ENCODE results near the gene SSNA1. TPM values are rescaled to one million over a fixed set of nuclear protein-coding genes. Genes with fewer than 3 reads are reported as not detected.

Gene SSNA1
- total RNA-seq, 8 experiments from 2014 or later, result 28.2 to 50.7 (median 44.5) TPM

GRCh38 chr9:137147091-137147792, 41.2 kb upstream of the SSNA1 start:
- WGBS, 10 experiments, result 68 to 80% (median 74%) methylated on average over 1 to 10 of the region's 26 CpGs; no CpG with 5 or more reads in 7 of the 10 experiments
- in situ Hi-C loops (cut with MboI; ENCODE audit: low pct_unique_long_range_greater_than_20kb in 2 of 9, low sequenced_read_pairs in 9 of 9, unreplicated experiment in 9 of 9), result no loop called here
- Histone ChIP-seq H3K4me1 (replicated peaks in 1 of 2) (no peaks in the 10 kb centered on the region), H3K4me3 (no peak overlapping the region), H3K27ac (no peak overlapping the region)
- ATAC-seq (replicated peaks in 6 of 8), result peak in 3 of 8 experiments; percentile 36 to 64 (median 37)

DNA sequence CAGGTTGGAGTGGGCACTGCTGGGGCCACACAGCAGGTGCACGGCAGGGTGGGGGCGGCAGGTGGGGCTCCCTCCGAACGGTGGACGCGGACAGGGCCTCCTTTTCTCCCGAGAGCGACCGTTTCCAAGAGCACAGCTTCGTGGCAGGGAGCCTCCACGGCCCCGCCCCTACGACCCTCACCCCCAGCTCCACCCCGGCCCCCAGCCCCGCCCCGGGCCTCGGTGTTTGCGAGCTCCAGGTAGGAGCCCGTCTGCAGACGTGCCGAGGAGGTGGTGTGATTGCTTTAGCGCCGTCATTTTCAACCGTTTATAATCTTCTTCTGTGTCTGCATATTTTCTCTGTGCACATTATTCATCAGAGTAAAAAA, 40.7 kb upstream of the SSNA1 start:
- in situ Hi-C loops (cut with MboI; ENCODE audit: low pct_unique_long_range_greater_than_20kb in 2 of 9, low sequenced_read_pairs in 9 of 9, unreplicated experiment in 9 of 9), result no loop called here
- Histone ChIP-seq H3K4me1 (replicated peaks in 1 of 2) (no peaks in the 10 kb centered on the region), H3K27ac (no peak overlapping the region), H3K4me3 (no peak overlapping the region)
- no CpG with 5 or more reads among the region's 24 CpGs for WGBS, 10 experiments
- no peak for ATAC-seq (replicated peaks in 6 of 8)

- no peak overlapping the region for H3K27ac ChIP-seq
- ATAC-seq (replicated peaks in 6 of 8), result no peak
- no peaks in the 10 kb centered on the region for H3K4me1 ChIP-seq (replicated peaks in 1 of 2)
- H3K4me3 ChIP-seq, result no peak overlapping the region
- in situ Hi-C loops (cut with MboI; ENCODE audit: low pct_unique_long_range_greater_than_20kb in 2 of 9, low sequenced_read_pairs in 9 of 9, unreplicated experiment in 9 of 9), result no loop called here
- WGBS, 10 experiments, result 60 to 71% (median 63%) methylated on average over 2 to 12 of the region's 27 CpGs; no CpG with 5 or more reads in 7 of the 10 experiments
Observed at GRCh38 chr9:137148242-137148641, 40.2 kb upstream of the SSNA1 start.

GRCh38 chr9:137148661-137149060, 39.8 kb upstream of the SSNA1 start:
- H3K4me1 ChIP-seq (replicated peaks in 1 of 2), result no peaks in the 10 kb centered on the region
- no peak for ATAC-seq (replicated peaks in 6 of 8)
- in situ Hi-C loops (cut with MboI; ENCODE audit: low pct_unique_long_range_greater_than_20kb in 2 of 9, low sequenced_read_pairs in 9 of 9, unreplicated experiment in 9 of 9), result no loop called here
- 40 to 100% (median 87%) methylated on average over 1 to 16 of the region's 19 CpGs; no CpG with 5 or more reads in 5 of the 10 experiments for WGBS, 10 experiments
- no peak overlapping the region for H3K4me3 ChIP-seq
- no peak overlapping the region for H3K27ac ChIP-seq

DNA sequence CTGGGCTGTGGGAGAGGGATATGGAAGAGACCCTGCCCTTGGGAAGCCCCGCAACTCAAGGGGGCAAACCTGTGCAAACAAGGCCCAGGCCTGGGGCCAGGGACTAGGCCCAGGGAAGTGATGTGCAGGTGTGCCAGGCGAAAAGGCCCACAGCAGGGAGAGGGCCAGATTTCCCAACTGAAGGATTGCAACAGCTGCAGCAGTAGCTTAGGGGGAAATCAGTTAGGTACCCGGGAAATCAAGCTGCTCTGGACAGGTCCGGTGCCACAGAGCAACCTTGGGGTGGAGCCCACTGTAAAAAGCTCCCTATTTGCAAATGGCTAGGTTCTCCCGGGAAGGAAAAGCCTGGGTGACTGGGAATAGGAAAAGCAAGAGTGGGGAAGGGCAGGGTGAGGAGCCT, 39.1 kb upstream of the SSNA1 start:
- 60% methylated on average over 3 of the region's 5 CpGs; no CpG with 5 or more reads in 9 of the 10 experiments for WGBS, 10 experiments
- in situ Hi-C loops (cut with MboI; ENCODE audit: low pct_unique_long_range_greater_than_20kb in 2 of 9, low sequenced_read_pairs in 9 of 9, unreplicated experiment in 9 of 9), result no loop called here
- no peaks in the 10 kb centered on the region for H3K4me1 ChIP-seq (replicated peaks in 1 of 2)
- no peak for ATAC-seq (replicated peaks in 6 of 8)
- H3K4me3 ChIP-seq, result no peak overlapping the region
- no peak overlapping the region for H3K27ac ChIP-seq

DNA sequence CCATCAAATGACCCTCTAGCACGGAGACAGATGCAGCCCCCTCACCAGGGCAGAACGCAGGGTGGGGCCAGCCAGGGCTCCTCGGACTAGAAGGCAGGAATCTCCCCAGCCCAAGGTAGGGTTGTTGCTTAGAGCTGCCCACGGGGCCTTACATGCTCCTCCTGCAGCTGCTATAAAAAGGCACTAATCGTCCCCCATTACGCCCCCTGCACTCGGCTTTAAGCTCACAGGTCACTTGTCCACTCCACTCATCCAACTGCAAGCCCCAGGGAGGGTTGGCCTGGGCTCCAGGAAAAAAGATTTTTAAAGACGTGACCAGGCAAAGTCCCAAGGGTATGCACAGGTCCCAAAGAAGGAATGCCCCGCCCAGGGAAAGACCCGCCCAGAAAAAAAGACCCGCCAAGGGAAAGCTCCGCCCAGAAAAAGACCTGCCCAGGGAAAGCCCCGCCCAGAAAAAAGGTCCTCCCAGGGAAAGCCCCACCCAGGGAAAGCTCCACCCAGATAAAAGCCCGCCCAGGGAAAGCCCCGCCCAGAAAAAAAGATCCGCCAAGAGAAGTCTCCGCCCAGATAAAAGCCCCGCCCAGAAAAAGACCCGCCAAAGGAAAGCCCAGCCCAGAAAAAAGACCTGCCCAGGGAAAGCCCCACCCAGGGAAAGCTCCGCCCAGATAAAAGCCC, 38.4 kb upstream of the SSNA1 start:
- no peak overlapping the region for H3K4me3 ChIP-seq
- 0 to 60% (median 28%) methylated on average over 1 to 9 of the region's 20 CpGs; no CpG with 5 or more reads in 4 of the 10 experiments for WGBS, 10 experiments
- peak in 3 of 8 experiments; percentile 6 to 23 (median 19) for ATAC-seq (replicated peaks in 6 of 8)
- in situ Hi-C loops (cut with MboI; ENCODE audit: low pct_unique_long_range_greater_than_20kb in 2 of 9, low sequenced_read_pairs in 9 of 9, unreplicated experiment in 9 of 9), result no loop called here
- H3K27ac ChIP-seq, result no peak overlapping the region
- no peaks in the 10 kb centered on the region for H3K4me1 ChIP-seq (replicated peaks in 1 of 2)

DNA sequence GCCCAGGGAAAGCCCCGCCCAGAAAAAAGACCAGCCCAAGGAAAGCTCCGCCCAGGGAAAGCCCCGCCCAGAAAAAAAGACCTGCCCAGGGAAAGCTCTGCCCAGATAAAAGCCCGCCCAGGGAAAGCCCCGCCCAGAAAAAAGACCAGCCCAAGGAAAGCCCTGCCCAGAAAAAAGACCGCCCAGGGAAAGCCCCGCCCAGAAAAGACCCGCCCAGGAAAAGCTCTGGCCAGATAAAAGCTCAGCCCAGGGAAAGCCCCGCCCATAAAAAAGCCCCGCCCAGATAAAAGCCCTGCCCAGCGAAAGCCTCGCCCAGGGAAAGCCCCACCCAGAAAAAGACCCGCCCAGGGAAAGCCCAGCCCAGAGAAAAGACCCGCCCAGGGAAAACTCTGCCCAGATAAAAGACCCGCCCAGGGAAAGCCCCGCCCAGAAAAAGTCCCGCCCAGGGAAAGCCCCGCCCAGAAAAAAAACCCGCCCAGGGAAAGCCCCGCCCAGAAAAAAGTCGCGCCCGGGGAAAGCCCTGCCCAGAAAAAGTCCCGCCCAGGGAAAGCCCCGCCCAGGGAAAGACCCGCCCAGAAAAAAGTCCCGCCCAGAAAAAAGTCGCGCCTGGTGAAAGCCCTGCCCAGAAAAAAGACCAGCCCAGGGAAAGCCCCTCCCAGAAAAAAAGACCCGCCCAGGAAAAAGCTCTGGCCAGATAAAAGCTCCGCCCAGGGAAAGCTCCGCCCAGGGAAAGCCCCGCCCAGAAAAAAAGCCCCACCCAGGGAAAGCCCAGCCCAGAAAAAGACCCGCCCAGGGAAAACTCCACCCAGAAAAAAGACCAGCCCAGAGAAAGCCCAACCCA, 37.6 kb upstream of the SSNA1 start:
- H3K4me1 ChIP-seq (replicated peaks in 1 of 2), result no peaks in the 10 kb centered on the region
- in situ Hi-C loops (cut with MboI; ENCODE audit: low pct_unique_long_range_greater_than_20kb in 2 of 9, low sequenced_read_pairs in 9 of 9, unreplicated experiment in 9 of 9), result no loop called here
- 0 to 45% (median 10%) methylated on average over 1 to 8 of the region's 34 CpGs; no CpG with 5 or more reads in 3 of the 10 experiments for WGBS, 10 experiments
- ATAC-seq (replicated peaks in 6 of 8), result peak in 7 of 8 experiments; percentile 43 to 79 (median 62)
- no peak overlapping the region for H3K4me3 ChIP-seq
- H3K27ac ChIP-seq, result no peak overlapping the region

DNA sequence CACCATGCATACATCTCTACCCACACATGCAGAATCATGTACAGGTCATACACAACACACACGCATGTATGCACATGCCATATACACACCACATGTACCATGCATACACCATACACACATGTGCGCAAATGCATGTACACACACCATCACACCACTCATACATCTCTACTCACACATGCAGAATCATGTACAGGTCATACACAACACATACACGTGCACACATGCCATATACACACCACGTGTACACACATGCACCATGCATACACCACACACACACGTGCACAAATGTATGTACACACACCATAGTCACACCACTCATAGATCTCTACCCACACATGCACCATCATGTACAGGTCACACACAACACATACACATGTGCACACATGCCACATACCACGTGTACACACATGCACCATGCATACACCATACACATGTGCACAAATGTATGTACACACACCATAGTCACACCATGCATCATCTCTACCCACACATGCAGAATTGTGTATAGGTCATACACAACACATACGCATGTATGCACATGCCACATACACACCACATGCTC, 35.6 kb upstream of the SSNA1 start:
- 64 to 100% (median 83%) methylated on average over 1 to 6 of the region's 7 CpGs; no CpG with 5 or more reads in 1 of the 10 experiments for WGBS, 10 experiments
- no peak for ATAC-seq (replicated peaks in 6 of 8)
- H3K27ac ChIP-seq, result no peak overlapping the region
- H3K4me3 ChIP-seq, result no peak overlapping the region
- in situ Hi-C loops (cut with MboI; ENCODE audit: low pct_unique_long_range_greater_than_20kb in 2 of 9, low sequenced_read_pairs in 9 of 9, unreplicated experiment in 9 of 9), result no loop called here
- H3K4me1 ChIP-seq (replicated peaks in 1 of 2), result peaks cover 0 to 2% of the 10 kb centered on the region in 2 donors

DNA sequence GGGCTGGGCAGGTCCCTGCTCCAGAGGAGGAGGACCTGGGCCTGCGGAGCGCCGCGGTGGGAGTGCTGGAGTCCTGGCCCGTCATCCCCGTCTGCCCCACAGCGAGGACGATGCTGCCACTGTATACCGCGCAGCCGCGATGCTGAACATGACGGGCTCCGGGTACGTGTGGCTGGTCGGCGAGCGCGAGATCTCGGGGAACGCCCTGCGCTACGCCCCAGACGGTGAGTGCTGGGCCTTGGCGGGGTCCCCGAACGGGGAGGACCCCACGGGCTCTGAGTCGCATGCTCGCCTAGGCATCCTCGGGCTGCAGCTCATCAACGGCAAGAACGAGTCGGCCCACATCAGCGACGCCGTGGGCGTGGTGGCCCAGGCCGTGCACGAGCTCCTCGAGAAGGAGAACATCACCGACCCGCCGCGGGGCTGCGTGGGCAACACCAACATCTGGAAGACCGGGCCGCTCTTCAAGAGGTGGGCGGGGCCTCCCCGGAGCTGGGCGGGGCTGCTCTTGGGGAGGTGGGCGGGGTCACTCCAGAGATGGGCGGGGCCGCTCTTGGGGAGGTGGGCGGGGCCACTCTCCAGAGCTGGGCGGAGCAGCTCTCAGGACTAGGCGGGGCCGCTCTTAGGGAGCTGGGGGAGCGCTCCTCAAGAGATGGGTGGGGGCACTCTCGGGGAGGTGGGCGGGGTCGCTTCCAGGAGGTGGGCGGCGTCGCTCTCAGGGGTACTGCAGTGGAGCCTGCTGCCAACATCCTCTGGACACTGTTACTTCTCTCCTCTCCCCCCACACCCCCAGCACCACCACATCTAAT, 31.7 kb upstream of the SSNA1 start:
- in situ Hi-C loops (cut with MboI; ENCODE audit: low pct_unique_long_range_greater_than_20kb in 2 of 9, low sequenced_read_pairs in 9 of 9, unreplicated experiment in 9 of 9), result no loop called here
- Histone ChIP-seq H3K4me1 (replicated peaks in 1 of 2) (peaks cover 0 to 4% of the 10 kb centered on the region in 2 donors), H3K4me3 (peak overlapping the region; percentile 14 to 34 (median 16)), H3K27ac (no peak overlapping the region)
- peak; percentile 67 to 80 (median 78) for ATAC-seq (replicated peaks in 6 of 8)
- WGBS, 10 experiments, result 0 to 10% (median 3%) methylated on average over 1 to 6 of the region's 65 CpGs; no CpG with 5 or more reads in 7 of the 10 experiments

DNA sequence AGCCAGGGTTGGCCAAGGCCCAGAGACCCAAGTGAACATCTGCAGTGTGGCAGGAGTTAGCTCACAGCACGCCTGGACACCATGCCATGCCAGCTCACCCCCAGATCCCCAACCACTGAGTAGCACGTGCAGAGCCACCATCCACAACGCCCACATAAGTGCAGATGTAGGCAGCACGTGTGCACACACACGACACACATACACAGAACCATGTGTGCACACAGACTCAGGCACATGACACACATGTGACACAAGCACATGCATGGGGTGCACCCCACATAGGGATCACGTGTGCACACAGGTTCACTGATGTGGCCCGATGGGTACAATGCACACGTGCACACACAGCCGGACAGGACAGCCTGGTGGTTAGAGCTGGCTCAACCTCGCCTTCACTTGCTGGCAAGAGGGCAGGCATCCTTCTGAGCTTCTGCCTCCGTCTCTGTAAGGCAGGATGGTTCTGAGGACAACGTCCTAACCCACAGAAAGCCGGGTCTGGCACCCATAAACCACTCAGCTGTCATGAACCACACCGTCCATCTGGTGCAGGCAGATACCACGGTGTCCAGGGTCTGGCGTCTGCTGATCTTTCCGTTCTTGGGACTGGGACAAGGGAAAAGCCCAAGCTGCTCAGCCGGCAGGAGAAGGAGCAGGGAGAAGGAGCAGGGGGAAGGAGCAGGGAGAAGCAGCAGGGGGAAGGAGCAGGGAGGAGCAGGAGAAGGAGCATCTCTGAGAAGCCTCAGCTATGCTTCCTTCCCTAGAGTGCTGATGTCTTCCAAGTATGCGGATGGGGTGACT, 30.7 kb upstream of the SSNA1 start:
- no peak overlapping the region for H3K27ac ChIP-seq
- no peak overlapping the region for H3K4me3 ChIP-seq
- ATAC-seq (replicated peaks in 6 of 8), result no peak
- in situ Hi-C loops (cut with MboI; ENCODE audit: low pct_unique_long_range_greater_than_20kb in 2 of 9, low sequenced_read_pairs in 9 of 9, unreplicated experiment in 9 of 9), result no loop called here
- H3K4me1 ChIP-seq (replicated peaks in 1 of 2), result peaks cover under 1 to 14% of the 10 kb centered on the region in 2 donors
- 0 to 80% (median 51%) methylated on average over 3 to 8 of the region's 19 CpGs; no CpG with 5 or more reads in 5 of the 10 experiments for WGBS, 10 experiments

GRCh38 chr9:137158625-137159024, 29.9 kb upstream of the SSNA1 start:
- ATAC-seq (replicated peaks in 6 of 8), result no peak
- in situ Hi-C loops (cut with MboI; ENCODE audit: low pct_unique_long_range_greater_than_20kb in 2 of 9, low sequenced_read_pairs in 9 of 9, unreplicated experiment in 9 of 9), result no loop called here
- Histone ChIP-seq H3K4me3 (no peak overlapping the region), H3K27ac (no peak overlapping the region), H3K4me1 (replicated peaks in 1 of 2) (peaks cover 7 to 22% of the 10 kb centered on the region in 2 donors)
- no CpG with 5 or more reads among the region's 4 CpGs for WGBS, 10 experiments

Data from motor neuron (in vitro differentiated cells).